Mucosa of stomach (tissue), 1 donor: ENCODE data around the gene FBXO17.

ENCODE experiments used
- H3K27me3 ChIP-seq: one replicate; pipeline ENCODE4 v1.7.0; 2013; ENCODE audit warnings: mild to moderate bottlenecking, low read length; ENCODE audit not compliant: control insufficient read depth, insufficient read depth
- H3K36me3 ChIP-seq: one replicate; pipeline ENCODE4 v1.7.0; 2013; ENCODE audit warnings: low read length; ENCODE audit not compliant: control insufficient read depth, insufficient read depth
- H3K4me1 ChIP-seq: one replicate; pipeline ENCODE4 v1.7.0; 2013; ENCODE audit warnings: mild to moderate bottlenecking, low read length; ENCODE audit not compliant: control insufficient read depth, insufficient read depth
- H3K4me3 ChIP-seq: one replicate; pipeline ENCODE4 v1.7.0; 2013; ENCODE audit warnings: low read length
- H3K9ac ChIP-seq: one replicate; pipeline ENCODE4 v1.7.0; 2013; ENCODE audit warnings: mild to moderate bottlenecking, low read length, moderate library complexity
- H3K9me3 ChIP-seq: one replicate; pipeline ENCODE4 v1.7.0; 2013; ENCODE audit warnings: mild to moderate bottlenecking, low read length, moderate library complexity; ENCODE audit not compliant: control insufficient read depth
- donor health status: Pancreatic carcinoma.

The FBXO17 gene

DNA sequence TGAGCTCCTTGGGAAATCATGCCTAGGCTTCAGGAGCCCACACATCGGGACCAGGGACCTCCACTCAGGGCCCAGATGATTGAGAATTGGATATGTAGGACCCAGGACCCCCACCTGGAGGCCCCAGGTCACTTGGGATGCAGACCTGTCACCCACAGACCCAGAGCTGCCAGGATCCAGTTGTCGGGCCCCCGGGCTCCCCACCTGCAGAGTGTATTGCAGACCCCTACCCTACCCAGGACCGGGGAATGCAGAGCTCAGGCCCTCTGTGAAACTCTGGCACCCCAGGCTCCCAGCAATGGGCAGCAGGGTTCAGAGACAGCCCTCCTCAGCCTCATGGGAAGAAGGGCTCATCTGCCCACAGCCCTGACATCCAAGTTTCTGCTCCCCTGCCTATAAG is 69.9 kb downstream of the FBXO17 start:
- H3K4me3 ChIP-seq: no peak overlapping the region
- peaks cover 9% of the 10 kb centered on the region for H3K36me3 ChIP-seq
- no peak overlapping the region for H3K9ac ChIP-seq
- peaks cover 9% of the 10 kb centered on the region for H3K4me1 ChIP-seq
- H3K27me3 ChIP-seq: no peaks in the 10 kb centered on the region
- no peaks in the 10 kb centered on the region for H3K9me3 ChIP-seq

DNA sequence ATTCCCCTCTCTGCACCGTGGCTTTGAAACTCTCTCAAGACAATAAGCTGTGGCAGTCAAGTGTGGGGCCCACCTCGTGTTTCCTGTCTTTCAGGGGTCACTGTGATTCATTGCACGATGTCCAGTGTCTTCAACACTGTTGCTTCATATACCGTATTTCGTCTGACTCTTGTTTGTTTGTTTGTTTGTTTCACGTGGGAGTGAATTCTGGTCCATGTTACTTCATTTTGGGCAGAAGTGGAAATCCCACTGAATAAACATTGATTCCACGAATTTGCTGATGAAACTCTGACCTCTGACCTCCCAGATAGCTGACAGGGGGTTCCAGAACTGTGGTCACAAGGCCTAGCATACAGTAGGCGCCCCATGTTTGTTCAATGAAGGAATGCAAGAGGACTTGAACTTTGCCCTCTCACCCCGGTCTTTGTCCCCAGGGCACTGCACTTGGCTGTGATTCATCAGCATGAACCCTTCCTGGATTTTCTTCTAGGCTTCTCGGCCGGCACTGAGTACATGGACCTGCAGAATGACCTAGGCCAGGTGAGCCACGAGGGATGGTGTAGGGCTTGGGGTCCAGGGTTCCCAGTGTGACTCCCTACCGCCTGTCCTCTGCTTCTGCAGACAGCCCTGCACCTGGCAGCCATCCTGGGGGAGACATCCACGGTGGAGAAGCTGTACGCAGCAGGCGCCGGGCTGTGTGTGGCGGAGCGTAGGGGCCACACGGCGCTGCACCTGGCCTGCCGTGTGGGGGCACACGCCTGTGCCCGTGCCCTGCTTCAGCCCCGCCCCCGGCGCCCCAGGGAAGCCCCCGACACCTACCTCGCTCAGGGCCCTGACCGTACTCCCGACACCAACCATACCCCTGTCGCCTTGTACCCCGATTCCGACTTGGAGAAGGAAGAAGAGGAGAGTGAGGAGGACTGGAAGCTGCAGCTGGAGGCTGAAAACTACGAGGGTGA is 70.7 kb downstream of the FBXO17 start:
- peaks cover 9% of the 10 kb centered on the region for H3K36me3 ChIP-seq
- H3K9ac ChIP-seq: no peak overlapping the region
- H3K9me3 ChIP-seq: no peaks in the 10 kb centered on the region
- no peak overlapping the region for H3K4me3 ChIP-seq
- no peaks in the 10 kb centered on the region for H3K27me3 ChIP-seq
- peaks cover 9% of the 10 kb centered on the region for H3K4me1 ChIP-seq

DNA sequence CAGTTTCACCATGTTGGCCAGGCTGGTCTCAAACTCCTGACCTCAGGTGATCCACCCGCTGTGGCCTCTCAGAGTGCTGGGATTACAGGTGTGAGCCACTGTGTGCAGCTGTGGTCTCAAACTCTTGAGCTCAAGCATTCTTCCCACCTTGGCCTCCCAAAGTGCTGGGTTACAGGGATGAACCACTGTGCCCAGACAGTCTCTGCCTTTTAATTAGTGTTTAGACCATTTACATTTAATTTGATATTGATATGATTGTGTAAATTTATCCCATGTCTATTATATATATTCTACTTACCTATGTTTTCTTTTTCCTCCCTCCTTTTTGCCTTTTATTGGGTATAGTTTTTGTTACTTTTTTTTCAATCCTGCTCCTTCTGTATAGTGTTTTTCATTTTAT is 73.9 kb downstream of the FBXO17 start:
- H3K4me3 ChIP-seq: no peak overlapping the region
- peaks cover 19% of the 10 kb centered on the region for H3K4me1 ChIP-seq
- H3K27me3 ChIP-seq: no peaks in the 10 kb centered on the region
- H3K9ac ChIP-seq: no peak overlapping the region
- peaks cover 9% of the 10 kb centered on the region for H3K36me3 ChIP-seq
- H3K9me3 ChIP-seq: no peaks in the 10 kb centered on the region

DNA sequence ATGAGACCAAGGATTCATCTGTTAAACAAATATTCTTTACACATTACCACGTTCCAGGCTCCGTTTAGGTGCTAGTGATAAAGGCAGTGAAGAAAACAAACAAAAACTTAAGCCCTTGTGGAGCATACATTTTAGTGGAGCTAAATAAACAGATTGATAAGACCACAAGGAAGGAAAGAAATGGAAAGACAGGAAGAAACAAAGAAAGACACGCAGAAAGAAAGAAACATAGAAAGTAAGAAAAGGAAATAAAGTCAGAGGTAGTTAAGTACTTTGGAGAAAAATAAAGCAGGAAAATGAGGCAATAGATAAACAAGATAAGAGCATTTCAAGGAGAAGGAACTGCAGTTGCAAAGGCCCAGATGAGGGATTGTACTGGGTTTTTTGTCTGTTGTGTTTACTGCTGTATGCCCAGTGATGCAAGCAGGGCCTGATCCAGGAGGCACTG is 74.8 kb downstream of the FBXO17 start:
- no peaks in the 10 kb centered on the region for H3K27me3 ChIP-seq
- peak overlapping the region; percentile 88 for H3K9ac ChIP-seq
- peaks cover 19% of the 10 kb centered on the region for H3K4me1 ChIP-seq
- no peaks in the 10 kb centered on the region for H3K9me3 ChIP-seq
- H3K4me3 ChIP-seq: no peak overlapping the region
- H3K36me3 ChIP-seq: peaks cover 9% of the 10 kb centered on the region

DNA sequence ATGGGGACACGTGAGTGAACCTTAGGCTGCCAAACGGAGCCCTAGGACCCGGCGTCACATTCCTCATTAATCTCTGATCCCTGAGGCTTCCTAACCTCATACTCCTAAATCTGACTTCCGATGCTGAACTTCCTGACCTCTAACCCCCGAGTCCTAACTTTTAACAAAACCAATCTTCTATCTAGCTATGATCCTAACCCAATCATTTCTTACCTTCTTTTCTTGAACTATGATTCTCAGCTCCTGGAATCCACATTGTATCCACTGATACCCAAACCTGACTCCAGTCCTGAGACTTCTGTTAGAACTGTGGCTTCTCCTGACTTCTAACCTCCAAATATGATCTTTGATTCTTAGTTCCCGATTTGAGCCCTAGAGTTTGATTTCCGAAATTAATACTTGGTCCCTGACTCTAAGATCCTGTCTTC is 75.3 kb downstream of the FBXO17 start:
- no peaks in the 10 kb centered on the region for H3K27me3 ChIP-seq
- peaks cover 5% of the 10 kb centered on the region for H3K36me3 ChIP-seq
- peak overlapping the region; percentile 88 for H3K9ac ChIP-seq
- H3K9me3 ChIP-seq: no peaks in the 10 kb centered on the region
- peak overlapping the region; percentile 89 for H3K4me3 ChIP-seq
- peaks cover 19% of the 10 kb centered on the region for H3K4me1 ChIP-seq

DNA sequence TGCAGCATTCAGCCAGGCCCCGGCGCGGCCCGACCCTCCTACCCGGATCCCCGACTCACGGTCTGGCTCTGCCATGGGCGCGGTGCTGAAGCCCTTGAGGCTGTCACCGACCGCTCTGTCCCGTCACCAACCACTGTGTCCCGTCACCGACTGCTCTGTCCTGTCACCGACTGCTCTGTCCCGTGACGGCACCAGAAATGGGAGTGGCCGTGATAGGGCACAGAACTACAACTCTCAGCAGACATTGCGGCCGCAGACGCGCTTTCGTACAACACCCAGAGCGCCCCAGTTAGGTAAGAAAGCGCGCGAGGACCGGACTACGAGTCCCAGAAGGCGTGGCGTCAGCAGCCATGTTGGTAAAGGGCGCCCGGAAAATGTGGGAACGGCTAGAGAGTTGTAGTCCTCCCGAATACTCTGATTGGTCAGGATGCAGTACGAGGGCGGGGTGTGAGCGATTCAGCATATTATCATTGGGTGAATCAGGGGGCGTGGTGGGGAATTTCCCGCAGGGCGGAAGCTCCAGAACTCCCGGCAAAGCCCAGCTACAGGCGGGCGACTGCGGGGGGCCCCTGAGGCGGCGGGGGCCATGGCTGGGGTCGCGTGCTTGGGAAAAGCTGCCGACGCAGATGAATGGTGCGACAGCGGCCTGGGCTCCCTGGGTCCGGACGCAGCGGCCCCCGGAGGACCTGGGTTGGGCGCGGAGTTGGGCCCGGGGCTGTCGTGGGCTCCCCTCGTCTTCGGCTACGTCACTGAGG is 75.9 kb downstream of the FBXO17 start, which contains the start of the genes NFKBIB and SIRT2:
NFKBIB (plus strand) TSS at position 523 of the 755 bp plus-strand sequence; CDS start at position 587, 64 bp downstream.
SIRT2 (minus strand) TSS at position 172 of the 755 bp plus-strand sequence; CDS start at position 75, 97 bp downstream.
- Histone ChIP-seq H3K4me1 (peaks cover 19% of the 10 kb centered on the region), H3K36me3 (no peaks in the 10 kb centered on the region), H3K9me3 (no peaks in the 10 kb centered on the region), H3K9ac (peak within 1 kb of the TSS; percentile 88), H3K4me3 (peak within 1 kb of the TSS; percentile 89), H3K27me3 (no peaks in the 10 kb centered on the region)

DNA sequence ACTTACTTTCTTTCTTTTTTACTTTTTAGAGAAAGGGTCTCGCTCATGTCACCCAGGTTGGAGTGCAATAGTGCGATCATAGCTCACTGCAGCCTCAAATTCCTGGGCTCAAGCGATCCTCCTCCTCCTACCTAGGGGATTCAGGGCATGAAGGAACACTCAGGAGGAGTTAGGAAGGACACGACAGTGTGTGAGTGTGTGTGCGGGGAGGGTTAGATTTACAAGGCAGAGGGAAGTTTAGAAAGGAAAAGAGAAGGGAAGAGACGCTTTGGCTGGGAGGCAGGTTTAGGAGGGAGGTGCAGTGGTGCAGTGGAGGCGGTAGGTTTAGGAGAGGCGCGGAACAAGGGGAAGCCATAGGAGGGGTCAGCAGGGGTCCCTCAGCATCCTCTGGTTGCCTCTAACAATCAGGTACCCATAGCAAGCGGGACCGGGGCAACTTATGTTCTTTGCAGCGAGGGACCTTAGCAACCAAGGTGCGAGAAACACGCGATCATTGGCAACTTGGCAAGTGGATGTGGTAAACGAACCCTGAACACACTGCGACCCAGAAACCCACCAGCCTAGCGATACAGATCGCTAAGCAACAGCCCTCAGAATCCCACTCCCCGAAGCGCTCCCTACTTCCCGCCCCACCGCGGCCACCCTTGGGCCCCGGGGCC is 76.6 kb downstream of the FBXO17 start:
- Histone ChIP-seq H3K4me1 (peaks cover 19% of the 10 kb centered on the region), H3K27me3 (no peaks in the 10 kb centered on the region), H3K36me3 (no peaks in the 10 kb centered on the region)

DNA sequence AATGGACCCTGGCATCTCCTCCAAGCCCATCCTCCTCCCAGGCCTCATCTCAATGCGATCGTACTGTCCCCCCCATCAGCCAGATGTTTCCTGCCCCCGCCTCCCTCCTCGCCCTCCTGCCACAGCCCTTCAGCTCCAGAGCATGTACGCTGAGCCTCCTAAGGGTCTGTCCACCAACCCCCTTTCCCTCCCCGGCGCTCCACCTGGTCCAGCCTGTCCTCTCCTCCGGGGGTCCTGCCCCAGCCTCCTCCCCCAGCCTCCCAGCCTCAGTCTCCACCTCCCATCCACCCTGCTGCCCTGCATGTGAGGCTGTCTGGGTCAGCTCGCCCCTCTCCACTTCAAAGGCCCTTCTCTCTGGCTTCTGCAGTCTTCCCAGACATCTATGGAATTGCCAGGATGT is 80.6 kb downstream of the FBXO17 start:
- Histone ChIP-seq H3K9me3 (no peaks in the 10 kb centered on the region), H3K4me3 (no peak overlapping the region), H3K27me3 (no peaks in the 10 kb centered on the region), H3K9ac (no peak overlapping the region), H3K36me3 (no peaks in the 10 kb centered on the region), H3K4me1 (peaks cover 10% of the 10 kb centered on the region)

More for the DNA sequence above, 76.6 kb downstream of the FBXO17 start:
- Histone ChIP-seq H3K9ac (peak overlapping the region; percentile 83), H3K4me3 (peak overlapping the region; percentile 83), H3K9me3 (no peaks in the 10 kb centered on the region)

DNA sequence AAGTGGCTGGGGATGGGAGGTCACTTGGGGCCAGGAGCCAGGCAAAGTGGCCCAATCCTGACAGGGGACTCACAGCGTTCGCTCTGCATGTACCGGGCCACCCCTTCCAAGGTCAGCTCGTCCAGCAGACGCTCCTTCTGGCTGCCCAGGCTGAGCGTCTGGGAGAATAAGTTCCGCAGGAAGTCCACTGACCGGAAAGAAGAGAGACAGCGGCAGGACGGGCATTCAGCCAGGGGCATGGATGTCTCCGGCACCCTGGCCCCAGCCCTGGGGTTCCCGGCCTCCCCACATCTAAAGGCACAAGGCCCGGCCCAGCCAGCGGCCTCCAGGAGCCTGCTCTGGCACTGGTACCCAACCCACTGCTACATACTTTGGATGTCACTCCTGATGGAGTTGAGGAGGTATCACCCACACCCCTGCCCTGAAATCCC is 82.2 kb downstream of the FBXO17 start:
- peaks cover 4% of the 10 kb centered on the region for H3K4me1 ChIP-seq
- H3K9ac ChIP-seq: no peak overlapping the region
- no peak overlapping the region for H3K4me3 ChIP-seq
- H3K9me3 ChIP-seq: no peaks in the 10 kb centered on the region
- H3K36me3 ChIP-seq: no peaks in the 10 kb centered on the region
- no peaks in the 10 kb centered on the region for H3K27me3 ChIP-seq

DNA sequence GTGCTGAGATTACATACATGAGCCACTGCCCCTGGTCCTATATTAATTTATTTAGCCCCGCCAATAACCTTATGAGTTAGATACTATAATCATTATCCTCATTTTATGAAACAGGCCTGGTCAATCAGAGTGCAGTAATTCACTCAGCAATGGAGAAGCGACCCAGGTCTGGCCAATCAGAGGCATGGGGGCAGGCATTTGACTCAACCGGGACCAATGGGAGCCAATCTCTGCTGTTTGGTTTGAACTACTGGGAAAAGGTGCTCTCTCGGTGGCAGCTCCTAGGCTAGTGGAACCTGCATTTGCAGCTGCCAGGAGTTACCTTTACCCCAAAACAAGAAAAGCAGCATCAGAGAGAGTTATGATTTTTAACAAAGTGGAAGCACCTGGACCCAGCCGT is 82.7 kb downstream of the FBXO17 start:
- Histone ChIP-seq H3K4me3 (no peak overlapping the region), H3K9me3 (no peaks in the 10 kb centered on the region), H3K36me3 (no peaks in the 10 kb centered on the region), H3K27me3 (no peaks in the 10 kb centered on the region), H3K9ac (no peak overlapping the region), H3K4me1 (no peaks in the 10 kb centered on the region)

DNA sequence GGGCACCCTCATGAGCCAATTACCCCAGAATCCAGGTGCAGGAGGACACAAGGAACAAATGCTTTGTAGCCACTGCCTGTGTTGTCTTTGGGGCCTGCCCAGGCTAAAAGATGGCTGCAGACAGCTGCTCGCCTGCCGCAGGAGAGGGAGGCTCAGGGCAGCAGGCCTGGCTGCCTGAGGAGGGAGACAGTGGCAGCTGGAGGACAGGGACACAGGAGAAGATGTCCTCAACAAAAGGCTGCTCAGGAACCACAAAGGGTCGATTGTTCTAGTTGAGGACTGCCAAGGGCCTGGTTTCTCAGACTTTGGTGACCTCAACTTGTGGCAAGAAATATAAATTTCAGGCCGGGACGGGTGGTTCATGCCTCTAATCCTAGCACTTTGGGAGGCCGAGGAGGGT is 83.8 kb downstream of the FBXO17 start:
- no peaks in the 10 kb centered on the region for H3K9me3 ChIP-seq
- H3K4me3 ChIP-seq: no peak overlapping the region
- H3K27me3 ChIP-seq: no peaks in the 10 kb centered on the region
- no peak overlapping the region for H3K9ac ChIP-seq
- H3K4me1 ChIP-seq: no peaks in the 10 kb centered on the region
- H3K36me3 ChIP-seq: no peaks in the 10 kb centered on the region
